ENCODE results near the gene ECHS1. TPM values are rescaled to one million over a fixed set of nuclear protein-coding genes. Genes with fewer than 3 reads are reported as not detected.

Gene ECHS1
- total and polyA plus RNA-seq, 8 donors, result 5.3 to 103 (median 69.2) TPM

- no peak overlapping the region for H3K4me3 ChIP-seq
- 87 to 100% (median 92%) methylated on average over 2 of the region's 2 CpGs for WGBS, 5 donors
- H3K4me1 ChIP-seq, result peaks cover 0 to 16% (median 8%) of the 10 kb centered on the region in 4 donors
- intact Hi-C loops (cut with DNase I; ENCODE audit: low total_unique reads), result no loop called here
- H3K36me3 ChIP-seq, result peaks cover 0 to 69% (median 47%) of the 10 kb centered on the region in 4 donors
- H3K9me3 ChIP-seq, result no peaks in the 10 kb centered on the region
- no peak overlapping the region for H3K27ac ChIP-seq
- no peaks in the 10 kb centered on the region for H3K27me3 ChIP-seq
- TF ChIP-seq POLR2A (IDR thresholded peaks at IDR 0.05) (no peak), EP300 (IDR thresholded peaks at IDR 0.05) (no peak), POLR2AphosphoS5 (IDR thresholded peaks at IDR 0.05) (no peak), CTCF (IDR thresholded peaks at IDR 0.05) (no peak)
- DNase-seq, result no peak
Observed at GRCh38 chr10:133385214-133385613, 12.1 kb upstream of the ECHS1 start.

- Histone ChIP-seq H3K4me1 (peaks cover 7 to 23% (median 18%) of the 10 kb centered on the region in 4 donors), H3K27ac (no peak overlapping the region), H3K9me3 (no peaks in the 10 kb centered on the region), H3K4me3 (no peak overlapping the region), H3K36me3 (peaks cover 0 to 58% (median 39%) of the 10 kb centered on the region in 4 donors), H3K27me3 (no peaks in the 10 kb centered on the region)
- no peak for TF ChIP-seq CTCF (IDR thresholded peaks at IDR 0.05)
- no peak for DNase-seq
- WGBS, 5 donors, result 88 to 94% (median 93%) methylated on average over 3 to 13 of the region's 13 CpGs
- intact Hi-C loops (cut with DNase I; ENCODE audit: low total_unique reads), result no loop called here
Observed at GRCh38 chr10:133384071-133384470, 10.9 kb upstream of the ECHS1 start.

GRCh38 chr10:133383551-133383950 lies 10.4 kb upstream of the ECHS1 start:
- no peak for DNase-seq
- Histone ChIP-seq H3K9me3 (no peaks in the 10 kb centered on the region), H3K4me3 (no peak overlapping the region), H3K4me1 (peaks cover 7 to 23% (median 19%) of the 10 kb centered on the region in 4 donors), H3K36me3 (peaks cover 0 to 53% (median 37%) of the 10 kb centered on the region in 4 donors), H3K27me3 (no peaks in the 10 kb centered on the region), H3K27ac (no peak overlapping the region)
- 93 to 100% (median 95%) methylated on average over 4 of the region's 4 CpGs for WGBS, 5 donors
- intact Hi-C loops (cut with DNase I; ENCODE audit: low total_unique reads), result no loop called here
- TF ChIP-seq POLR2A (IDR thresholded peaks at IDR 0.05) (no peak), EP300 (IDR thresholded peaks at IDR 0.05) (no peak), CTCF (IDR thresholded peaks at IDR 0.05) (no peak), POLR2AphosphoS5 (IDR thresholded peaks at IDR 0.05) (no peak)

GRCh38 chr10:133381036-133381435 lies 7.9 kb upstream of the ECHS1 start:
- H3K36me3 ChIP-seq, result peaks cover 0 to 38% (median 31%) of the 10 kb centered on the region in 4 donors
- no peaks in the 10 kb centered on the region for H3K9me3 ChIP-seq
- no peak overlapping the region for H3K27ac ChIP-seq
- 86 to 100% (median 91%) methylated on average over 3 to 8 of the region's 8 CpGs for WGBS, 5 donors
- H3K27me3 ChIP-seq, result no peaks in the 10 kb centered on the region
- no peak for DNase-seq
- no peak for TF ChIP-seq EP300 (IDR thresholded peaks at IDR 0.05)
- TF ChIP-seq POLR2A (IDR thresholded peaks at IDR 0.05), result no peak
- TF ChIP-seq CTCF (IDR thresholded peaks at IDR 0.05), result no peak
- no peak for TF ChIP-seq POLR2AphosphoS5 (IDR thresholded peaks at IDR 0.05)
- H3K4me3 ChIP-seq, result no peak overlapping the region
- intact Hi-C loops (cut with DNase I; ENCODE audit: low total_unique reads), result no loop called here
- H3K4me1 ChIP-seq, result peaks cover 14 to 32% (median 30%) of the 10 kb centered on the region in 4 donors

Data from stomach (tissue), 9 donors.